Stimulated activated CD8-positive, alpha-beta memory T cell treated with anti-CD3 and anti-CD28 coated beads, Interleukin-12 subunit alpha, Interleukin-12 subunit beta, amount 100 ng/mL, for 24 hours (primary cell): ENCODE results near the gene PALD1.

ENCODE experiments used
- DNase-seq: peaks from one replicate; pipeline ENCODE4 v3.0.0-alpha.2; 2020; ENCODE audit errors: extremely low read depth

Gene PALD1

DNA sequence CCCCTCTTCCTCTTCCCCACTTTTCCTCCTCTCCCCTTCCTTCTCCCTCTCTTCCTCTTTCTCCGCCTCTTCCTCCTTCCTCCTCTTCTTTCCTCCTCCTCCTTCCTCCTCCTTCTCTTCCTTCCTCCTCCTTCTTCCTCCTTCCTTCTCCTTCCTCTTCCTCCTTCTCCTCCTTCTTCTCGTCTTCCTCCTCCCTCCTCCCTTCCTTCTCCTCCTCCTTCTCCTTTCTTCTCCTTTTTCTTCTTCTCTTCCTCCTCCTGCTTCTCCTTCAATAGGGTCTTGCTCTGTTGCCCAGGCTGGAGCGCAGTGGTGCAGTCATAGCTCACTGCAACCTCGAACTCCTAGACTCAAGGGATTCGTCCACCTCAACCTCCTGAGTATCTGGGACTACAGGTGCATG lies 56.9 kb downstream of the PALD1 start:
- no peak for DNase-seq

DNA sequence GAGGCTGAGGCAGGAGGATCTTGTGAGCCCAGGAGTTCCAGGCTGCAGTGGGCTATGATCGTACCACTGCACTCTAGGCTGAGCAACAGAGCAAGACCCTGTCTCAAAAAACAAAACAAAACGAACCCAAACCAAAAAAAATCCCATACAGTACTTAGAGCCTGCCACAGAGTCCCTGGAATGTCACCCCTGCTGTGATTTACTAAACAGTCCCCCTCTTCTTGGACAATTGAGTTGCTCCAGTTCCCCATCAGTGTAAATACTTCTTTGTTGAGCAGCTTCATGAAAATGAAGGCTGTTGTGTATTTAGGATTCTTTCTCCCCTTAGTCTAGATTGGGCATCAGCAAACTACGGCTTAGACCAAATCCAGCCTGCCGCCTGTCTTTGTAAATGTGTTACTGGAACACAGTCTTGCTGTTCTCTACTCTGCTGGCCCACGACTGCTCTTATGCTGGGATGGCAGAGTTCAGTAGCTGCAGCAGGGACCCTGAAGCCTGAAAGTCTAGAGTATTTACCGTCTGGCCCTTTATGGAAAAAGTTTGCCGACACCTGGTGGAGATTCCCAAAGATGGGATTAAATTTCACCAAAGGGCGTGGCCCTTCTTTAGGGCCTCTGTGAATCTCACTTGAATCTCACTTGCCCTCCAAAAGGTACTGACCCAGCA lies 57.8 kb downstream of the PALD1 start:
- DNase-seq, result no peak

DNA sequence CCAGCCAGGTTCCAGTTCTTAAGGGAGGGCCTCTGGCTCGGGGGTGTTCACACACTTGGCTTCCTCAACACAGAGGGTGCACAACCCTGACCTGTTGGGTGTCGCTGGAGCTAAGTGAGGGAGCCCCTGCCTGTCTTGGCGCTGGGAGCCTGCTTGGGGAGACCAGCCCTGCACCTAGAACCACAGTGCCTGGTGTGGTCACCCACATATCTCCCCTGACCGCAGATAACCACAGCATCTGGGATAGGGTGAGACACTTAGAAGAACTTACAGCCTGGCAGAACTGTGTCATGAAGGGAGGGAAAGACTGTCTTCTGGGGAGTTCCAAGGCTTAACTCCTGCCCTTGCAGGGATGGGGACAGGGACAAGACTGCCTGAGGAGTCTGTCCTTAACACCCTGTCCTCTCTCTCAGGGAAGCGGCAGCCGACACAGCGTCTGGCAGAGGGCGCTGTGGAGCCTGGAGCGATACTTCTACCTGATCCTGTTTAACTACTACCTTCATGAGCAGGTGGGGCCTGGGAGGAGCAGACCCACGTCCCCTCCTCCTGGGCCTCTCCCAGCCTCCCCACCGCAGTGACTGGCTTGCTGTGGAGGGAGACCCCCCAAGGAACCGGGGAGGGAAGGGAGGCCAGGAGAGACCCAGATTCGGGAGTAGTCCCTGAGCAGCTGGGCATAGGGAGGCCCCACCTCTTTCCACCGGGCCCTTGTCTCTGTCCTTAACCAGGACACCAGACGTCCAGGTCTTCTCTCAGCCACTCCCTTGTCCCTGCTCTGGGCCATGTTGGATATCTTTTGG lies 59.0 kb downstream of the PALD1 start:
- DNase-seq, result no peak

DNA sequence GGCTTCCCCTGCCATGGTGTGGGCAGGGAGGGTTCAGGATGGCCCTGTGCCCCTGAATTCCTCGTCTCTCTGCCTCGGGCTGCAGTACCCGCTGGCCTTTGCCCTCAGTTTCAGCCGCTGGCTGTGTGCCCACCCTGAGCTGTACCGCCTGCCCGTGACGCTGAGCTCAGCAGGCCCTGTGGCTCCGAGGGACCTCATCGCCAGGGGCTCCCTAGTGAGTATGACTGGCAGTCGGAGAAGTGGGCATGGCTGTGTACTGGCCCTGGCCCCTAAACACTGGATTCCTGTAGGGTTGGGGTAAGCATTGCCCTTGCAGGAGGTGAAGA lies 59.6 kb downstream of the PALD1 start:
- no peak for DNase-seq

DNA sequence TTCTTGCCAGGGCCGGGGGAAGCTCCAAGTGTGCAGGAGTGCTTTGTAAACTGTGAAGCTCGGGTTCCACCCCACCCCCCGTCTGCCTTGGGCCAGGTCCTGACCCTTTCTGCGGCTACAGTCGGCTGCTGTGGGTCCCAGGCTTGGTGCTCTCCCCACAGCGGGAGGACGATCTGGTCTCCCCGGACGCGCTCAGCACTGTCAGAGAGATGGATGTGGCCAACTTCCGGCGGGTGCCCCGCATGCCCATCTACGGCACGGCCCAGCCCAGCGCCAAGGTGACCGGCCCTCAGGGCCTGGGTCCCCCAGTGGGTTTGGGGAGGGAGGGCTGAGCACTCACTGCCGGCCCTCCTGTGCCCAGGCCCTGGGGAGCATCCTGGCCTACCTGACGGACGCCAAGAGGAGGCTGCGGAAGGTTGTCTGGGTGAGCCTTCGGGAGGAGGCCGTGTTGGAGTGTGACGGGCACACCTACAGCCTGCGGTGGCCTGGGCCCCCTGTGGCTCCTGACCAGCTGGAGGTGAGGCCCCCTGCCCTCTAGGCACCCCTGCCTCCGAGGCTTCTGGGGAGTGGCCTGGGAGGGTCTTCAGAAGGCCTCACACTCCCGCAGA lies 60.3 kb downstream of the PALD1 start:
- no peak for DNase-seq

DNA sequence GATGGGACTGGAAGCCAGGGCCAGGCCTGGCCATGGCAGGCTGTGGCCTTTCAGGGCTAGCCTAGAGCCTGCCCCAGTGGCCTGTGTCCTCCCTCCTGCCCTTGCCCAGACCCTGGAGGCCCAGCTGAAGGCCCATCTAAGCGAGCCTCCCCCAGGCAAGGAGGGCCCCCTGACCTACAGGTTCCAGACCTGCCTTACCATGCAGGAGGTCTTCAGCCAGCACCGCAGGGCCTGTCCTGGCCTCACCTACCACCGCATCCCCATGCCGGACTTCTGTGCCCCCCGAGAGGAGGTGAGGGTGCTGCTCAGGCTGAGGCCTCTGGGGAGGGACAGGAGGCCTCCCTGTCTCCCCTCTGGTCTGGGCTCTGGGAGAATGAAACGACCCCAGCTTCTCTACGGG lies 60.9 kb downstream of the PALD1 start:
- no peak for DNase-seq

DNA sequence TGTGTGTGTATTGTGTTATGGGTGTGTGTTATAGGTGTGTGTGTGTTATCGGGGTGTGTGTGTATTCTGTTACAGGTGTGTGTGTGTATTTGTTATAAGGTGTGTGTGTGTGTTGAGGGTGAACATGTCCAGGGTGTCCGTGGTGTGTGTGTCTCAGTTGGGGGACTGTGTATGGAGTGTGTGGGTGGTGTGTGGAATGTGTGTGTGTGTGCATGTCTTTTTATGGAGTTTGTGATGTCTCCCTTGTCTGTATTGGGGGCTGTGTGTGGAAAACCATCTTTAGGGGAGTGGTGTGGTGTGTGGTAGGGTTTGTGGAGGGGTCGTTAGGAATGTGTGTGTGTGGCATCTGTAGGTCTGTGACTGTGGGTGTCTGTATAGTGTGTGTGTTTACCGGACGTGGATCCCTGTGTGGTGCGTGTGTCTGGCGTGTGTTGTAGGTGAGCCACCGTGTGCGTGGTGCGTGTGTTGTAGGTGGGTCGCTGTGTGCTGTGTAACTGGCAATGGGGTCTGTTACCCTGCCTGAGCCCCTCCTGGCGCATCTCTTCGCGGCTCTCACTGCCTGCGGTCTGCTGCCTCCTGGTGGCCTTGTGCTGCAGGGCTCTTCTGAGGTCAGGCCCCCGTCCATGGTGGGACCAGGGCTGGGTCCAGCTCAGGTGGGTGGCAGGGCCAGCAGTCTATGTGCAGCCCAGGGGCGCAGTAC lies 61.7 kb downstream of the PALD1 start:
- DNase-seq, result no peak

DNA sequence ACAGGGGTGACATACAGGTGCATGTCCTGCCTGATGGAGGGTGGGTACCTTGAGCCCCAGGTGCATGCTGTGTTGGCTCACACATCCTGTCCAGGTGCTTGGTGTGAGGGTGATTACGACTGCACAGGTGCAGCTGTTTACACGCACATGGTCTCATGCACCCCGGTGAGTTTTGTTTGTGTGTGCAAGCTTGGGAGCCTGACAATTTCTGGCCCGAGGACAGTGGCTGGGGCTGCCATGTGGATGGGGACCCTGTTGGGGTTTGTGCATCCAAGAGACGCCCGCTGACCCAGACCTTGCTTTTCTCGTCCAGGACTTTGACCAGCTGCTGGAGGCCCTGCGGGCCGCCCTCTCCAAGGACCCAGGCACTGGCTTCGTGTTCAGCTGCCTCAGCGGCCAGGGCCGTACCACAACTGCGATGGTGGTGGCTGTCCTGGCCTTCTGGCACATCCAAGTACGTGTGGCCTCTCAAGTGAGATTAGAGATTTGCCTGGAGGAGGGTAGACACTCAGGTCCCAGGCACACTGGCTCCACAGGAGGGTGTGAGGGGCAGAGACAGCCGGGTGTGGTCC lies 62.3 kb downstream of the PALD1 start:
- DNase-seq, result no peak

DNA sequence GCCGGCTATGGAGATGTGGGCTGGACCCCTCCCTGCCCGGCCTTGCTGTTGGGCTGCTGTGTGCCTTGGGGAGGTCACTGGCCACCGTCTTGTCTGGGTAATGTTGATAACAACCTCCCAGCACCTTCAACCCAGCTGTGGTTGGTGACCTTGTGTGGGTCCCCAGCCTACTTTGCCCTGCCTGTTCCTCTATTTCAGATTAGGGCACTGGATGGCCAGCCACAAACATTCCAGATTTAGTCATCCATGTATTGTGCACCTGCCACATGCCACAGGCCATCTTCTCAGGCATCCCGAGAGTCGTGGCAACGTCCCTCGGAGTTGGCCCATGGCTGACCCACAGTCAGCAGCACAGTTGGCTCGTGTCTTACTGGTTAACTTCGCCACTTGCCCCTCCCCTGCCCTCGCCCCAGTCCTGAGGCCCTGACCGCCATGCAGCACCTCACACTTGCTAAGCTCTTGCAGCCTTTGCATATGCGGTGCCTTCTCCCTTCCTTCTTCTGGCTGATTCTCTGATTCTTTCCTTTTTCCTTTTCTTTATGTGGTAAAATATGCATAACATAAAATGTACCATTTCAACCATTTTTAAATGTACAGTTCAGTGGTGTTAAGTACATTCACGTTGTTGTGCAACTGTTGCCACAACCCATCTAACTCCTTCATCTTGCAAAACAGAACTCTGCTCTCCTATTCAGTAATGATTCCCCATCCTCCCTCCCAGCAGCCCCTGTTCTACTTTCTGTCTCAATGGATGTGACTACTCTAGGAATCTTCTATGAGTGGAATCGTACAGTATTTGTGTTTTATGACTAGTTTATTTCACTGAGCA lies 63.4 kb downstream of the PALD1 start:
- no peak for DNase-seq

DNA sequence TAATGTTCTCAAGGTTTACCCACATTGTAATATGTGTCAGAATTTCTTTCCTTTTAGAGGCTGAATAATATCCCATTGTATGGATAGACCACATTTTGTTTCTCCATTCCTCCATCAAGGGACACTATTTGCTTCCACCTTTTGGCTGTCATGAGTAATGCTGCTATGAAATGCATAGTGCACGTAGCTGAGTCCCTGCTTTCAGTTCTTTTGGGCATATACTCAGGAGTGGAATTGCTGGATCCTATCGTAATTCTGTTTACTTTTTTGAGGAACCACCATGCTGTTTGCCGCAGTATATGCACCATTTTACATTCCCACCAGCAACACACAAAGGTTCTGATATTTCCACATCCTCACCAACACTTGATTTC lies 64.0 kb downstream of the PALD1 start:
- DNase-seq, result no peak

DNA sequence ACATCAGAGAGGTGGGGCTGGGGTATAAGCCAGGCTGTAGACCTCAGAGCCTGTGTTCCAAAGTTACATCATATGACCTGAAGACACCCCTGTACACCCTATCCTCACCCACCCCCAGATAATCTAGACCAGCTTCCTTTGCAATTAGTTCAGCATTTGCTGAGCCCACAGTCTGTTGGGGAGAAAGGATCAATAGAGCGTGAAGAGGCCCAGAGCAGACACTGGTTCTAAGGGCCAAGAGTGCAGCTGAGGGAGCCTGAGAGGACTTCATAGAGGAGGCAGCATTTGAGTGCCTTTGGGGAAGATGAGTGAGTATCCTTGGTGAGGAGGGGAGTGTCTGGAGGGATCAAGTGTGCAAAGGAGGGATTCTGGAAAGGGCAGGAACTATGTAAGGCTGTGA lies 65.3 kb downstream of the PALD1 start:
- no peak for DNase-seq

DNA sequence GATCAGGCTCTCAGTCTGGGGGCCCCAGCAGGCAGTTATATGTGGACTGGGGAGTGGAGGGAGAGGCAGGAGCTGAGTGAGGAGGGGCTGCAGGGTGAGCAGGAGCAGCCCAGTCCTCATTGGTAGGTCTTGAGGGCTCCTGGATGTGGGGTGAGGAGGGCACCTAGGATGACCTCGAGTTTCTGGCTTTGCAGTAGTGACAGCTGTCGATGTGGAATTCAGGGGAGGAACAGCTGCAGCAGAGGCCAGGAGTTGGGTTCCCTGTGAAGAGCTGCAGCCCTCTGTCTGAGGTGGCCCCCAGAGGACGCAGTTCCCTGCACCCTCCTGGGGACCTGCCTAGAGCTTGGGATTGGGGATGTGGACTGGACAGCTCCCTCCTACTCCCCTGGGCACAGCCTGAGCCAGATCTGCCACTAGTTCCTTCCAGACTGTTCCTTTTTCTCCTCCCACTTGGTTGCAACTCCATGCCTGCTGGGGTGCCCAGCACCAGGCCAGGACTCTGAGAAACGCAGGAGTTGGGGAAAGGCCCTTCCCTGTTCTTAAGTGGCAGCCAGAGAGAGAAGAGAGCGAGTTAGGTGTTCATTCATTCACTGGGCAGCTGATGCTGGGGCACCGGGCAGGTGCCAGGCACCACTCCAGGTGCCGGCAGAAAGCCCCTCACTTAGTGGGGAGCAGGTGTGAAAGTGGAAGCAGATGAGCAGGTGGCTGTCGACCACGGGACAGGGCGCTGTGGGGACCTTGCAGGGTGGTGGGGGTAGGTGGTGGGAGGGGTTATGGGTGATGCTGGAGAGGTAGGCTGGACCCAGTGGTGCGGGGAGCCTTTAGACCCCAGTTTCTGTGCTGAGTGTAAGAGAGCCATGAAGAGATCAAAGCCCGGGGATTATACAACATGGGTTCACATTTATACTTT lies 66.1 kb downstream of the PALD1 start:
- no peak for DNase-seq

DNA sequence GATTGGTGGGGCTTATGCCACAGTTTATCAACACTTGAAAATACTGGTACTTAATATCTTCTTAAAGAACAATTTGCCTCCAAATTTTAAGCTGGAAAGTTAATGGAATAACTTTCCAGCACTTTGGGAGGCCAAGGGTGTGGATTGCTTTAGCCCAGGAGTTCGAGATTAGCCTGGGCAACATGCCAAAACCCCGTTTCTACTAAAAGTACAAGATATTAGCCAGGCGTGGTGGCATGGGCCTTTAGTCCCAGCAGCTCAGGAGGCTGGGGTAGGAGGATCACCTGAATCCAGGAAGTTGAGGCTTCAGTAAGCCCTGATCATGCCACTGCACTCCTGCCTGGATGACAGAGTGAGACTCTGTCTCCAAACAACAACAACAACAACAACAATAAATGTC lies 68.0 kb downstream of the PALD1 start:
- DNase-seq, result no peak

DNA sequence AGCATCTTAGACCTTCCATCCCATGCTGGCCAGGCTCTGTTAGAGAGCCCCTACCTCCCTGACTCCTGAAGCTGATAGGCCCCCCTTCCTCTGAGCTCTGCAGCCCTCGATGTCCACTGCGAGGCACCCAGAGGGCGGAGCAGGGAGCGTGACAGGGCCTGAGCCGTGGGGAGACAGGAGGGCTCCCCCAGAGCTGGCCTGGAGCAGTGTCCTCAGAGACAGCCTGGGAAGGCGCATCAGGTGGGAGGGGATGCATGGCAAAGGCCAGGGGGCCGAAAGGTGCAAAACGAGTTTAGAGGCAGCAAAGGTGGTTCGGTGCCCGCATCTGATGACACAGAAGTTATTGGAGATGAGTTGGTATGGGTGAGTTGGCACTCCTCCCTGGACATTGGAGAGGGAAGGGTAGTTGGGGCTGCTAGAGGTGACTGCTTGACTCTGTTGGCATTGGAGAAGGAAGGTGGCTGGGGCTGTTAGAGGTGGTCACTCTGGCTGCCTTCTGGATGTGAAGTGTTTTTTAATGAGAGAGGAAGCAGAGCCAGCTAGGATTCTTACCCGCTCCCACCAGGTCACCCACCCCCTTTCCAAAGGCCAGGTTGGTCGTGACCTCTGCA lies 70.9 kb downstream of the PALD1 start:
- DNase-seq, result no peak

DNA sequence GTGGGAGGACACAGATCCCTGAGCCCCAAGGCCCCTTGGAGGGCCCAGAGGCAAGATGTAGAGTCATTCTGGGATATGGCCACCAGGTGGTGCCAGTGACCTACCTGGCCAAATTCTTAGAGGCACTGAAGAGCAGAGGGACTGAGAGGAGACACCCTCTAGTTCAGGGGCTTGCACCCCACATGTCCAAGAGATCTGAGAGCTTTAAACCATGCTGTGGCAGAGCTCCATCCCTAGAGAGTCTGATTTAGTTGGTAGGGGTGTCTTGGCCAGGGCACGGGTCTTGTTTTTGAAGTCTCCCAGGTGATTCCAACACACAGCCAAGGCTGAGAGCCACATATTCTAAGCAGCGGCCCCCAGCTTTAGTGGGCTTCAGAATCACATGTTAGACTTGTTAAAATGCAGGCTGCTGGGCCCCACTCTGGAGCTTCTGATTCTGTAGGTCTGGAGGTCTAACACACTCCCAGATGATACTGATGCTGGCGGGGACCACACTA lies 71.4 kb downstream of the PALD1 start:
- DNase-seq, result no peak

DNA sequence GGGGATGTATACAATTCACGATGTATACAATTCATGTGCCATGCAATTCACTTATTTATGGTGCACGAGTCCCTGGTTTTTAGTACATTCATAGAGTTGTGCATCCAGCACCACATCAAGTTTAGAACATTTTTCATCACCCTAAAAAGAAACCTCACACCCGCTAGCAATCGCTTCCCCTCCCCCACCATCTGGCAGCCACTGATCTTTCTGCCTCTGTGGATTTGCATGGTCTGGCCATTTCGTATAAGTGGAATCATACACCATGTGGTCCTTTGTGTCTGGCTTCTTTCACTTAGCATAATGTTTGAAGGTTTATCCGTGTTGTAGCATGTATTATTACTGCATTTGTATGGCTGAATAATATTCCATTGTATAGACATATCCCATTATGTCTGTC lies 71.9 kb downstream of the PALD1 start:
- no peak for DNase-seq

DNA sequence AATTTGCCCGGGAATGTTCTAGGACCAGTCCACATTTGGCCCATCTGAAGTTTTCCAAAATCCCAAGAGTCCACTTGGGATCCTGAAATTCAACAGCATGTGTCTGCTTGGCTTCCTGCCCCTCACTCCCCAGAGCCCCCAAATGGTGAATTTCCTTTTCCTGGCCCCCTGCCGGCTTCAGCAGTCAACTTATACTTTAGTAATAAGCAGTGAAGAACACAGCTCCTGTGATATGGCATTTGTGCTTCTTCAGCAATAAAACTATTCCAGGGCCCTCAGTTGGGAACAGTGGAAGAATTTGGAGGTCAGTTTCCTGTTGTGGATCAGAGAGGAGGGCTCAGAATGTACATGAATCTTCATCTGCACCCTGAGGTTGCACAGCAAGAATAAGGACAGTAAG lies 72.9 kb downstream of the PALD1 start:
- DNase-seq, result no peak

DNA sequence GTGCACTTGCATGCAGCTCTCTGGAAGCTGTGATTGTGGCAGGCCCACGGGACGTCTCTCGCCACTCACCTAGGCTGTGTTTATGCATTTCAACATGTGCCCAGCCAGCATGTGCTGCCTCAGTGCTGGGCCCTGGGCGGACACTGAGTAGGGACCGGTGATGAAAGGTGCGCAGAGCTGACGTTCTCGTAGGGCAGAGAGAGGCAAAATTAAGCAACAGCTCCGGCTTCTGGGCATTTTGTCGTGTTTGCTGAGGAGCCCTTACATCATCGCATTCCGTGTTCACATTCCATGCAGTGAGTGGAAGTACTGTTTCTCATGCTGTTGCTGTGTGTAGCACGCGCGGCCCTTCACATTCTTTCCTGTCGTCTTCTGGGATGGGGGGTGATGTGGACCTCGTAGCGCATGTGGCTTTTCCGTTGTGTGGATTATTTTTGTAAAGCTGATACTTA lies 73.4 kb downstream of the PALD1 start:
- DNase-seq, result no peak

DNA sequence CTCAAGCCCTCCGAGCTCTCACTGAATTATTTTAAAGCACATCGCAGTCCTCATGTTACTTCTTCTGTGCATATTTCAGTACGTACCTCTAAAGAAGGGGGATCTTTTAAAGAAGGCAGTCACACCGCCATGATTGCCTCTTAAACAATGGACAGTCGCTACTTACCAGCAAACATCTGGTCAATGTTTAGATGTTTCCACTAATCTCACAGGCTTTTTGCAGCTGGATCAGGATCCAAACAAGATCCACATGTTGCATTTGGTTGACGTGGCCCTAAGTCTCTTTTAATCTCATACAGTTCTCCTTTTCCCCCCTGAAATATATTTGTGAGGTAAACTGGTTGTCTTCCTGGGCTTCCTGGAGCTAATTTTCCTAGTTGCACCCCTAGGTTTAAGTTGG lies 74.0 kb downstream of the PALD1 start:
- DNase-seq, result no peak

DNA sequence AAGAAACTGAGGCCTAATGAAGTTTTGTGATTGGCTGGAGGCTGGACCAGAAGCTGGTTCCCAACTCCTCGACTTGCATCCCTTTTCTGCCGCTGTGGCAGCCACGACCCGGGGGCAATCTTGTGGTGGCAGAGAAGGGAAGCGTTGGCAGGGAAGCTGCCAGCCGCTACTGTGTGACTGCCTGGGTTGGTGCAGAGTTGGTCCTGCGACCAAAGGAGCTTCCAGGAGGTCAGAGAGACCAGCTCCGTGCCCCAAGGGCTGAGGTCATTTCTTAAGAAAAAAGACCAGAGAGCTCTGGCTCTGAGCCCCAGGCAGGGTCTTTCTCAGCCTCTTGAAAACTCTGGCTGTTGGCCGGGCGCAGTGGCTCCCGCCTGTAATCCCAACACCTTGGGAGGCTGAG lies 76.8 kb downstream of the PALD1 start:
- no peak for DNase-seq
